H1 (cell line): ENCODE results near the gene MTFP1. TPM values are rescaled to one million over a fixed set of nuclear protein-coding genes. Genes with fewer than 3 reads are reported as not detected.
A peak's percentile ranks its signal among the peaks of the same experiment; 100 is the strongest.

Experiments used
- BRCA1 ChIP-seq: IDR thresholded peaks from 2 replicates; pipeline ENCODE4 v1.6.1; 2012; ENCODE audit warnings: low read depth, low read length, improper control_type of control experiment
- CBX5 ChIP-seq: fragments of 300-800, 300-1000 bp; sonication (generic); IDR thresholded peaks from 2 replicates; pipeline ENCODE4 v1.7.1; 2016; ENCODE audit warnings: antibody characterized with exemption, low read length, low read depth
- CEBPB ChIP-seq: IDR thresholded peaks from 2 replicates; pipeline ENCODE4 v1.6.1; 2012; ENCODE audit warnings: low read depth, low read length
- CHD2 ChIP-seq: IDR thresholded peaks from 2 replicates; pipeline ENCODE4 v1.6.1; 2012; ENCODE audit warnings: low read length, improper control_type of control experiment
- CTCF ChIP-seq, 3 experiments: IDR thresholded peaks; 1 replicate in 2 of 3; 2 replicates in 1 of 3; pipeline versions ENCODE4 v1.5.1 to v1.6.1; 2011; ENCODE audit warnings: low read length in 3 of 3, mild to moderate bottlenecking in 3 of 3, inconsistent platforms in 2 of 3, low read depth in 1 of 3, moderate library complexity in 1 of 3; ENCODE audit not compliant: insufficient read depth in 1 of 3; ENCODE audit errors: control extremely low read depth in 1 of 3
- EP300 ChIP-seq, 2 experiments: IDR thresholded peaks; 1 replicate in 1 of 2; 2 replicates in 1 of 2; pipeline ENCODE4 v1.6.1; 2011 to 2012; ENCODE audit warnings: low read depth in 2 of 2, low read length in 2 of 2, mild to moderate bottlenecking in 2 of 2, borderline replicate concordance in 1 of 2, inconsistent platforms in 1 of 2, moderate library complexity in 1 of 2
- JUN ChIP-seq: IDR thresholded peaks from 2 replicates; pipeline ENCODE4 v1.6.1; 2011; ENCODE audit warnings: low read depth, mild to moderate bottlenecking, improper control_type of control experiment, low read length
- RAD21 ChIP-seq, 2 experiments: IDR thresholded peaks in 1 of 2; conservative IDR thresholded peaks in 1 of 2; 2 replicates each; pipeline ENCODE4 v1.6.1; 2011; ENCODE audit warnings: low read depth in 2 of 2, low read length in 2 of 2, improper control_type of control experiment in 1 of 2, inconsistent platforms in 1 of 2, mild to moderate bottlenecking in 1 of 2, moderate library complexity in 1 of 2
- SIN3A ChIP-seq, 2 experiments: IDR thresholded peaks in 1 of 2; conservative IDR thresholded peaks in 1 of 2; 2 replicates each; pipeline ENCODE4 v1.6.1; 2011 to 2012; ENCODE audit warnings: low read length in 2 of 2, improper control_type of control experiment in 1 of 2, low read depth in 1 of 2, mild to moderate bottlenecking in 1 of 2
- SIRT6 ChIP-seq: IDR thresholded peaks from one replicate; pipeline ENCODE4 v1.7.1; 2012; ENCODE audit warnings: low read length, inconsistent platforms
- polyA plus RNA-seq, 7 experiments: library from polyadenylated mRNA; depleted of rRNA in 3 of 7; stranded (reverse) in 5 of 7; unstranded in 2 of 7; fragments of >200 nt in 5 of 7; fragments of 200-250 nt in 2 of 7; gene quantifications; 1 replicate in 5 of 7; 2 replicates in 1 of 7; 4 replicates in 1 of 7; pipeline versions ENCODE4 v1.2.1 to v1.2.3, GENCODE V29; 2011 to 2013; ENCODE audit warnings: missing spikeins in 2 of 7, mixed read lengths in 2 of 7
- total RNA-seq: library from RNA; stranded (reverse); fragmentation: NEBNext Ultra II Directional; extraction: Animal tissue kit (Norgen Biotek cat#: 25700); gene quantifications from 2 replicates; pipeline ENCODE4 v1.2.1, GENCODE V29; 2021

MTFP1 gene
- total and polyA plus RNA-seq, 2 of the 8 experiments (the other 6 are each of a cell fraction or from before 2014, with no cell fraction given): 59.8 to 98.8 TPM

GRCh38 chr22:30453731-30454510 is 28.4 kb downstream of the MTFP1 start (continued):
- TF ChIP-seq RAD21 (IDR thresholded peaks at IDR 0.05 in 1 of 2, conservative IDR thresholded peaks at IDR 0.05 in 1 of 2; ENCODE audit: low read depth in 2 of 2, low read length in 2 of 2): peak; percentile 57 to 71
- no peak for TF ChIP-seq CHD2
- TF ChIP-seq CEBPB: peak; percentile 90
- TF ChIP-seq JUN: no peak
- no peak for TF ChIP-seq SIN3A (conservative IDR thresholded peaks at IDR 0.05 in 1 of 2, IDR thresholded peaks at IDR 0.05 in 1 of 2; ENCODE audit: low read depth in 1 of 2, low read length in 2 of 2)
- no peak for TF ChIP-seq CBX5
- no peak for TF ChIP-seq SIRT6
- no peak for TF ChIP-seq BRCA1
- peak; percentile 26 to 48 (median 37) for TF ChIP-seq CTCF (IDR thresholded peaks at IDR 0.05; ENCODE audit: control extremely low read depth in 1 of 3, insufficient read depth in 1 of 3, low read depth in 1 of 3, low read length in 3 of 3)
- TF ChIP-seq EP300 (IDR thresholded peaks at IDR 0.05; ENCODE audit: borderline replicate concordance in 1 of 2, low read depth in 2 of 2, low read length in 2 of 2): no peak
